OCI-LY7 (cell line): ENCODE results near the gene HLA-A.

Source experiments
- CTCF ChIP-seq: fragments of 200-600 bp; sonication (generic); conservative IDR thresholded peaks from 2 replicates; pipeline ENCODE4 v1.5.1; 2014; ENCODE audit warnings: mild to moderate bottlenecking, antibody characterized with exemption, low read length, moderate library complexity, mixed read lengths
- EZH2phosphoT487 ChIP-seq: fragments of 200-600 bp; sonication (generic); IDR thresholded peaks from 2 replicates; pipeline ENCODE4 v1.6.1; 2018; ENCODE audit warnings: low read depth, borderline replicate concordance, mild to moderate bottlenecking, mixed run types, antibody characterized with exemption, low read length, moderate library complexity, mixed read lengths

- TF ChIP-seq EZH2phosphoT487 (no peak), CTCF (no peak)
Observed at GRCh38 chr6:29947077-29947980, 5.0 kb downstream of the HLA-A start.
